Epidermal melanocyte (primary cell): ENCODE results near the gene GRIN3B.

ENCODE experiments used
- DNase-seq: peaks from one replicate; pipeline ENCODE4 v3.0.0; 2011; ENCODE audit warnings: low spot score; ENCODE audit not compliant: insufficient read length

Gene GRIN3B

GRCh38 chr19:990746-991145 is 9.5 kb upstream of the GRIN3B start:
- DNase-seq = no peak

DNA sequence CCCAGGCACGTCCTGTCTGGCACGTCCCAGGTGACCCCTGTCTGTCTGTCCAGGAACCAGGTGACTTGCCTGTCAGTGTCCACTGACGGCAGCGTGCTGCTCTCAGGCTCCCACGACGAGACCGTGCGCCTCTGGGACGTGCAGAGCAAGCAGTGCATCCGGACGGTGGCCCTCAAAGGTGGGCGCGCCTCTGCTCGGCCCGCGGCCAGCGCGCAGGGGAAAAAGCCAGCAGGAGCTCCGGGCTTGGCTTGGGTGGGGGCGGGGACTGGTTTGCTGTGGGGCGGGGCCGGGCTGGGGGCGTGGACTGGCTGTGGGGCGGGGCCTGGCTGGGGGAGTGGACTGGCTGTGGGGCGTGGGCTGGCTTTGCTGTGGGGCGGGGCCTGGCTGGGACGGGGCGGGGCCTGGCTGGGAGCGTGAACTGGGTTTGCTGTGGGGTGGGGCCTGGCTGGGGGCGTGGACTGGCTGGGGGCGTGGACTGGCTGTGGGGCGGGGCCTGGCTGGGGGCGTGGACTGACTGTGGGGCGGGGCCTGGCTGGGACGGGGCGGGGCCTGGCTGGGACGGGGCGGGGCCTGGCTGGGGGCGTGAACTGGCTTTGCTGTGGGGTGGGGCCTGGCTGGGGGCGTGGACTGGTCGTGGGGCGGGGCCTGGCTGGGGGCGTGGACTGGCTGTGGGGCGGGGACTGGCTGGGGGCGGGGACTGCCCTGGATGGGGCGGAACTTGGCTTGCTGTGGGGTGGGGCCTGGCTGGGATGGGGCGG is 8.9 kb upstream of the GRIN3B start:
- DNase-seq = no peak

- no peak for DNase-seq
Measured at GRCh38 chr19:991932-992669, 8.1 kb upstream of the GRIN3B start.

DNA sequence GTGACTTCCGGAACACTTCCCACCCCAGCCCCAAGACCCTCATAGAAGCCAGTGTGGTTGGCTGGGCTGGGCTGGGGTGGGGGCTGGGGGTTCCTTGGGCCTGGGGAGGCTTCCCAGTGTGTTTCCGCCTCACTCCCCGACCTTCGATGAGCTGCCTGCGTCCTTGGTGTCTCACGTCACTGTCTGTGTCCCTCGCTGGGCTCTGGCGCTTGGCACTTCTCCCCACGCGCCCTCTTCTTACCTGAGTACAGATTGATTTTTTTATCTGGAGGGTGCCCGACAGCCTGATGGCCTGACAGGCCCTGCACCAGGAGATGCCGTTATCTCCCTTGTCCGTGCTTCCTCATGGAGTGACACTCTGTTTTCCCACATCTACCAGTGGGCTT is 7.6 kb upstream of the GRIN3B start:
- no peak for DNase-seq

GRCh38 chr19:993361-993830 is 6.8 kb upstream of the GRIN3B start:
- no peak for DNase-seq

- DNase-seq = no peak
Measured at GRCh38 chr19:993831-994393, 6.3 kb upstream of the GRIN3B start.

- DNase-seq = no peak
Measured at GRCh38 chr19:994516-994915, 5.7 kb upstream of the GRIN3B start.

DNA sequence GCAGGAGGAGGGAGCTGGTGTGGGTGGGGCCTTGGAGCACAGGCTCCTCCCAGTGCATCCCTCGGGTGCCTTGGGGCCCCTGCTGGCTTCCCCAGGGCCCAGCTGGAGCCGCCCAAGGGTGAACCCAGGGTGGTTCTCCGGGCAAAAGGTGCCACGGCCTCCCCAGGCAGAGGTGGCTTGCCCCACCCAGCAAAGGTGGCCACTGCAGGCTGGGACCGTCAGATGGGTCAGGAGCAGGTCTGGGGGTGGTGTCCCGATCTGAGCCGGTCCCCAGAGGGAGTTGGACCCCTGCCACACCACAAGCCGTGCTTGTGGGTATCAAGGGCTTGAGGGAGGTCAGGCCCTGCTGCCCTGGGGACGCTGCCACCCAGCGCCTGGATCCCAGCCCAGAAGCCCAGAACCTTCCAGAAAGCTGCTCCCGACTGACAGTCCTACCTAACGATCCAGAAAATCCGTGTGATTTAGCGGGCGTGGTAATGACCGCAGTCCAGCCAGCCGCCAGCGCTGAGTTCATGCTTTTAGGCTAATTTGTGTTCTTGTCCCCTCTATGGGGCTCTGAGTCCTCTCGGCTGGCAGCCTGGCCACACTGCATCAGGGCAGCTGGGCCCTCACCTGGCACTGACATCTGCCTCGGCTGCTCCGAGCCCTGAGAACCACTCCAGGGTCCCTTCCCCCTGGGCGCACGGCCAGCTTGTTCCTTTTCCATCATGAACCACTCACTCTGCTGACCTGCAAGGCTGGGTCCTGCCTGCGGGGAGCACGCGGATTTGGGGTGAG is 5.0 kb upstream of the GRIN3B start:
- no peak for DNase-seq

DNA sequence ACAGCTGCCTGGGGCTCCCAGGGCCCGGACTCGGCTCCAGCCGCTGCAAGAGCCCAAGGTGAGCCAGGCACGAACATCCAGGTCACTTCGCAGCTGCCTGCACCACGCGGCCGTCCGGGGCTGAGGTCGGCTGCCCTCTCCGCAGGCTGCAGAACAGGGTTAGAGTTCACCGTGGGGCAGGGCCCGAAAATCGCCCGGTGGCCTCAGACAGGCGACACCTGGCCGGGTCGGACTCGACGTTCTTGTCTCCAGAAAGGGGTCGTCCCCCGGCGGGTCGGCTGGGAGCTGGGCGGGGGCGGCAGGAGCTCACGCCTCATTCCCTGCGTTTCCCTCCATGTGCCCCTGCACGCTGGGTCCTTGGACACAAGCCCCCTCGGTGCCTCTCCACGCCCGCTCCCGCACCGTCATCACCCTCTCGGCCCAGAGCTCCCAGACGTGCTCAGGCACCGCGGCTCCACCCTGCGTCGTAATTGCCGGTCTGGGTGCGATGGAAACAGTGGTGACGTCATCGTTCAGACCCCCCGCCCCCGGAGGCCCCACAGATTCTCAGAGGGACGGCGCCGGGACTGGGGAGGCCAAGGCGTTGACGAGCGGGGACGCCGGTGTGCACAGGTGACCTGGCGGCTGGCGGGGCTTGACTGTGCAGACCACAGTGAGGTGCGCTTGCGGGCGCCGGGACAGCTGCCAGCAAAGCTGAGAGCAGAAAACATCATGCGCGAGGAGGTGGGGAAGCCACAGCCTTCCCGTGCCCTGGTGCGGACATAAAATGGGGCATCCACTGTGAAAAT is 4.0 kb upstream of the GRIN3B start:
- DNase-seq = peak; percentile 67

GRCh38 chr19:998064-998463 is 2.2 kb upstream of the GRIN3B start:
- DNase-seq = no peak

- DNase-seq = no peak
Measured at GRCh38 chr19:999379-999719, 870 bp upstream of the GRIN3B start.

DNA sequence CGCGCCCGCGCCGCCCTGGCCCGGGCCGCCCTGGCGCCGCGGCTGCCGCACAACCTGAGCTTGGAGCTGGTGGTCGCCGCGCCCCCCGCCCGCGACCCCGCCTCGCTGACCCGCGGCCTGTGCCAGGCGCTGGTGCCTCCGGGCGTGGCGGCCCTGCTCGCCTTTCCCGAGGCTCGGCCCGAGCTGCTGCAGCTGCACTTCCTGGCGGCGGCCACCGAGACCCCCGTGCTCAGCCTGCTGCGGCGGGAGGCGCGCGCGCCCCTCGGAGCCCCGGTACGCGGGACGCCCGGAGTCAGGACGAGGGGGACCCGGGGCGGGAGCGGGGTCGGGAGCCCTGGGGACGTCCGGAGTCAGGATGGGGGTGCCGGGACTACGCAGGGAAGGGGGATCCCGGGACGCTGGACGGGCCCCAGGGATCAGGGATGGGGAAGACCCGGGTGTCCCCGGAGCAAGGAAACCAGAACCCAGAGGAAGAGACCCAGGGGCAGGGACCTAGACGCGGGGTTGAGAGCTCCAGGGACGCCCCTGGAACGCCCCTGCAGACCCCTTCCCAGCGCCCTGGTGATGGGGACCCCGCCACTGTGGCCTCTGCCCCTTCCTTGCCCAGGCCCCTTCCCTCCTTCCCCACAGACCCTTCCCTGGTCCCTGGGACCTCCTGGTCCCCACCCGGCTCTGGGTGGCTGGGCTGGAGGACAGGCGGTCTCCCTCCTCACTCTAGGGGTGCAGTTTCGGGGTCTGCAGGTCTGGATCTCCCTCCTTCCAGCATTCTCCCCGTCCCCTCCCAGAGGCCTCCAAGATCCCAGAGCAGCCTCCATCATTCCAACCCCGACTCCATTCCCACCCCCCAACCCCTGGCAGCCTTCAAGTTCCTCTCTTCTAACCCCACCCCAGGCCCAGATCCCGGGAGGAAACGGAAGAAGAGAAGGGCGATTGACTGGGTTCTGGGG is 645 bp downstream of the GRIN3B start:
- DNase-seq = no peak

DNA sequence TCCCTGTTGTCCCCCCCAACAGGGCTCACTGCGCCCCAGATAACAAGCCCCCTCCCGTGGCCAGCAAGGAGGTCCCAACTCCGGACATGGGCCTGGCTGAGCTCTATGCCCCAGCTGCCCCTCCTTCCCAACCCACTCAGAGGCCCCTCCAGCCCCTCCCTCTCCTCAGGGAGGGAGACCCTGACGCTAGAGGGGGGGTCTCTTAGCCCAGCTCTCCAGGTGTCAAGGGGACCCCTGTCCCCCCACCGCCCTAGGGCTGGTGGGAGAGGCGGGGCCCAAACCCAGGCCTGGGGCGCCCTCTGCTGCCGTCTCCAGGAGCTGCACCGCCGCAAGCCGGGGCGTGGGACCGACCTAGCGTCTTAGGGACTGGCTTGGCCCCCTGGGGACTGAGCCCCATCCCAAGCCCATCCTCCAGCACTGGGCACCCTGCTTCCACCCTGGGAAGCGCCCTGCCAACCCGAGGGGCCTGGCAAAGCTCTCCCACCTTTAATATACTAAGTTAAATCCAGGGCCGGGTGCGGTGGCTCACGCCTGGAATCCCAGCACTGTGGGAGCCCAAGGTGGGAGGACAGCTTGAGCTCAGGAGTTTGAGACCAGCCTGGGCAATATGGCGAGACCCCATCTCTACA is 1.4 kb downstream of the GRIN3B start:
- peak; percentile 96 for DNase-seq

DNA sequence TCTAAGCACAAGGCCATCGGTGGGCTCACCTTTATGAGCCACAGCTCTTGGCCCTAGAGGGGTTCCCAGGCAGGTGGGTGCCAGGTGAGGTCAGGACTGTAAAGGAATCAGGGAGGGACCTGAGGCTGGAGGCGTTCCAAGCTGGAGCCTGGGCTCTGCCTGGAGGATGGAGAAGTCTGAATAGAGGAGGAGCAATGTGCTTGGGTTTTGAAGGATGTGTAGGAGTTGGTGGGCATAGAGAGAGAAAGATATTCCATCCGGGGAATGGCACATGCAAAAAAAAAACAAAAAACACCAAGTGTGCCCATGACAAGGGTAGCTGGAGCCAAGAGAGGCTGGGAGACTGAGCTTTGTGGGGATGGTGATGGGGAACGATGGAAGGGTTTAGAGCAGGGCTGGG is 2.4 kb downstream of the GRIN3B start:
- DNase-seq = no peak

DNA sequence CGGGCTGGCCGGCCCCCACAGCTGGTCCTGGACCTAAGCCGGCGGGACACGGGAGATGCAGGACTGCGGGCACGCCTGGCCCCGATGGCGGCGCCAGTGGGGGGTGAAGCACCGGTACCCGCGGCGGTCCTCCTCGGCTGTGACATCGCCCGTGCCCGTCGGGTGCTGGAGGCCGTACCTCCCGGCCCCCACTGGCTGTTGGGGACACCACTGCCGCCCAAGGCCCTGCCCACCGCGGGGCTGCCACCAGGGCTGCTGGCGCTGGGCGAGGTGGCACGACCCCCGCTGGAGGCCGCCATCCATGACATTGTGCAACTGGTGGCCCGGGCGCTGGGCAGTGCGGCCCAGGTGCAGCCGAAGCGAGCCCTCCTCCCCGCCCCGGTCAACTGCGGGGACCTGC is 3.1 kb downstream of the GRIN3B start:
- no peak for DNase-seq

GRCh38 chr19:1004204-1004802 is 4.1 kb downstream of the GRIN3B start:
- no peak for DNase-seq

DNA sequence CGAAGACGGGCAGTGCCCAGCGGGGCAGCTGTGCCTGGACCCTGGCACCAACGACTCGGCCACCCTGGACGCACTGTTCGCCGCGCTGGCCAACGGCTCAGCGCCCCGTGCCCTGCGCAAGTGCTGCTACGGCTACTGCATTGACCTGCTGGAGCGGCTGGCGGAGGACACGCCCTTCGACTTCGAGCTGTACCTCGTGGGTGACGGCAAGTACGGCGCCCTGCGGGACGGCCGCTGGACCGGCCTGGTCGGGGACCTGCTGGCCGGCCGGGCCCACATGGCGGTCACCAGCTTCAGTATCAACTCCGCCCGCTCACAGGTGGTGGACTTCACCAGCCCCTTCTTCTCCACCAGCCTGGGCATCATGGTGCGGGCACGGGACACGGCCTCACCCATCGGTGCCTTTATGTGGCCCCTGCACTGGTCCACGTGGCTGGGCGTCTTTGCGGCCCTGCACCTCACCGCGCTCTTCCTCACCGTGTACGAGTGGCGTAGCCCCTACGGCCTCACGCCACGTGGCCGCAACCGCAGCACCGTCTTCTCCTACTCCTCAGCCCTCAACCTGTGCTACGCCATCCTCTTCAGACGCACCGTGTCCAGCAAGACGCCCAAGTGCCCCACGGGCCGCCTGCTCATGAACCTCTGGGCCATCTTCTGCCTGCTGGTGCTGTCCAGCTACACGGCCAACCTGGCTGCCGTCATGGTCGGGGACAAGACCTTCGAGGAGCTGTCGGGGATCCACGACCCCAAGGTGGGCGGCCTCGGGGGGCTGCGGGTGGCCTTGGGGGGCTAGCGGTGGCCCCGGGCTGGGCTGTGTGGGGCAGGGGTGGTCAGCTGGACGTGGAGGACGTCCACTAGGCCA is 4.8 kb downstream of the GRIN3B start:
- DNase-seq = no peak

GRCh38 chr19:1006711-1007398 is 6.6 kb downstream of the GRIN3B start:
- DNase-seq = no peak
